22Rv1 (cell line): ENCODE measurements around the gene KLRD1.

Experiments
- CTCF ChIP-seq: fragments of 450-650 bp; IDR thresholded peaks from 2 replicates; pipeline ENCODE4 v1.5.1; 2017; ENCODE audit warnings: mild to moderate bottlenecking
- ZFX ChIP-seq: fragments of 450-650 bp; IDR thresholded peaks from 2 replicates; pipeline ENCODE4 v1.6.1; 2017; ENCODE audit warnings: antibody characterized with exemption, borderline replicate concordance

- no peak for TF ChIP-seq CTCF
- no peak for TF ChIP-seq ZFX
These were observed 18.5 kb upstream of the KLRD1 start for GRCh38 chr12:10289005-10289754.
